GM19468 (cell line): ENCODE results near the gene MRPS12.

Source experiments
- ATAC-seq: cut with Tn5 transposase; IDR thresholded peaks from one replicate; pipeline ENCODE4 v1.9.1; 2021; ENCODE audit warnings: mild to moderate bottlenecking, moderate library complexity, moderate number of reproducible peaks; ENCODE audit not compliant: unreplicated experiment; ENCODE audit errors: extremely low read depth

Gene MRPS12

GRCh38 chr19:38970664-38971532, 40.2 kb downstream of the MRPS12 start:
- ATAC-seq: no peak

GRCh38 chr19:38971672-38972071, 40.9 kb downstream of the MRPS12 start:
- ATAC-seq: no peak

GRCh38 chr19:38974624-38975213, 44.0 kb downstream of the MRPS12 start:
- ATAC-seq: no peak

GRCh38 chr19:38975214-38975860, 44.6 kb downstream of the MRPS12 start, which contains the start of gene FBXO17:
TSS of gene FBXO17 (minus strand) at chr19:38975742. CDS start at chr19:38950319, 25,423 bp downstream.
- no peak for ATAC-seq

- ATAC-seq: no peak
Measured at GRCh38 chr19:38975861-38976271, 45.1 kb downstream of the MRPS12 start.

GRCh38 chr19:38977445-38978325, 46.9 kb downstream of the MRPS12 start:
- no peak for ATAC-seq

- ATAC-seq: no peak
Measured at GRCh38 chr19:38978326-38978689, 47.6 kb downstream of the MRPS12 start.

- no peak for ATAC-seq
Measured at GRCh38 chr19:38979812-38980211, 49.1 kb downstream of the MRPS12 start.

- ATAC-seq: no peak
Measured at GRCh38 chr19:38980583-38981374, 50.0 kb downstream of the MRPS12 start.
